HEK293T (cell line): ENCODE data around the gene ITFG1.

Experiments used
- FOXK2 ChIP-seq: fragments of 450-650 bp; IDR thresholded peaks from 2 replicates; pipeline ENCODE4 v1.6.1; 2016; ENCODE audit warnings: mild to moderate bottlenecking
- FOXM1 ChIP-seq: fragments of 450-650 bp; IDR thresholded peaks from 2 replicates; pipeline ENCODE4 v1.6.1; 2017; ENCODE audit warnings: mild to moderate bottlenecking, borderline replicate concordance
- HDGF ChIP-seq: fragments of 450-650 bp; IDR thresholded peaks from 2 replicates; pipeline ENCODE4 v1.6.1; 2017; ENCODE audit warnings: antibody characterized with exemption, borderline replicate concordance
- L3MBTL2 ChIP-seq: fragments of 450-650 bp; conservative IDR thresholded peaks from 2 replicates; pipeline ENCODE4 v1.6.1; 2016; ENCODE audit warnings: mild to moderate bottlenecking
- PKNOX1 ChIP-seq: fragments of 450-650 bp; IDR thresholded peaks from 2 replicates; pipeline ENCODE4 v1.6.1; 2016

GRCh38 chr16:47446431-47446830 is 14.4 kb downstream of the ITFG1 start:
- TF ChIP-seq PKNOX1 (no peak), L3MBTL2 (no peak), FOXM1 (no peak), HDGF (no peak), FOXK2 (no peak)
